ENCODE measurements around the gene PLPPR4.

PLPPR4 gene

GRCh38 chr1:99331083-99331482, 66.8 kb downstream of the PLPPR4 start:
- Histone ChIP-seq H3K9ac (ENCODE audit: low read depth in 1 of 2, low read length in 2 of 2) (no peak overlapping the region), H3K4me1 (ENCODE audit: control insufficient read depth in 1 of 2, insufficient read depth in 2 of 2, low read length in 2 of 2) (no peaks in the 10 kb centered on the region), H3K9me3 (ENCODE audit: control insufficient read depth in 1 of 2, low read length in 2 of 2) (no peaks in the 10 kb centered on the region), H3K27ac (ENCODE audit: low read depth, low read length) (no peak overlapping the region), H3K4me3 (ENCODE audit: low read depth in 1 of 2, low read length in 2 of 2) (no peak overlapping the region), H3K27me3 (ENCODE audit: control insufficient read depth in 1 of 2, insufficient read depth in 2 of 2, low read length in 2 of 2) (no peaks in the 10 kb centered on the region), H3K36me3 (ENCODE audit: control insufficient read depth in 1 of 2, insufficient read depth in 2 of 2, low read length in 2 of 2) (no peaks in the 10 kb centered on the region)

DNA sequence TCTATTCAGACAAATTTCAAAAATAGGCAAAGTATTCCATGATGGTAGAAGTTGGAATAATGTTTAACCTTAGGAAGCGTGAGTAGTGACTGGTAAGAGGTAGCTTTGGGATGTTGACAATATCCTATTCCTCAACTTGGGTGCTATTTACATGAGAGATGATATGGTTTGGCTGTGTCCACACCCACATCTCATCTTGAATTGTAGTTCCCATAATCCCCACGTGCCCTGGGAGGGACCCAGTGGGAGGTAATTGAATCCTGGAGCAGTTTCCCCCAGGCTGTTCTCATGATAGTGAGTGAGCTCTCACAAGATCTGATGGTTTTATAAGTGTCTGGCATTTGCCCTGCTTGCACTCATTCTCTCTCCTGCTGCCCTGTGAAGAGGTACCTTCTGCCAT, 67.3 kb downstream of the PLPPR4 start:
- Histone ChIP-seq H3K36me3 (ENCODE audit: control insufficient read depth in 1 of 2, insufficient read depth in 2 of 2, low read length in 2 of 2) (no peaks in the 10 kb centered on the region), H3K27ac (ENCODE audit: low read depth, low read length) (no peak overlapping the region), H3K27me3 (ENCODE audit: control insufficient read depth in 1 of 2, insufficient read depth in 2 of 2, low read length in 2 of 2) (no peaks in the 10 kb centered on the region), H3K9ac (ENCODE audit: low read depth in 1 of 2, low read length in 2 of 2) (no peak overlapping the region), H3K4me1 (ENCODE audit: control insufficient read depth in 1 of 2, insufficient read depth in 2 of 2, low read length in 2 of 2) (no peaks in the 10 kb centered on the region), H3K9me3 (ENCODE audit: control insufficient read depth in 1 of 2, low read length in 2 of 2) (no peaks in the 10 kb centered on the region), H3K4me3 (ENCODE audit: low read depth in 1 of 2, low read length in 2 of 2) (no peak overlapping the region)

- Histone ChIP-seq H3K27ac (ENCODE audit: low read depth, low read length) (no peak overlapping the region), H3K4me1 (ENCODE audit: control insufficient read depth in 1 of 2, insufficient read depth in 2 of 2, low read length in 2 of 2) (no peaks in the 10 kb centered on the region), H3K9me3 (ENCODE audit: control insufficient read depth in 1 of 2, low read length in 2 of 2) (no peaks in the 10 kb centered on the region), H3K4me3 (ENCODE audit: low read depth in 1 of 2, low read length in 2 of 2) (no peak overlapping the region), H3K9ac (ENCODE audit: low read depth in 1 of 2, low read length in 2 of 2) (no peak overlapping the region), H3K36me3 (ENCODE audit: control insufficient read depth in 1 of 2, insufficient read depth in 2 of 2, low read length in 2 of 2) (no peaks in the 10 kb centered on the region), H3K27me3 (ENCODE audit: control insufficient read depth in 1 of 2, insufficient read depth in 2 of 2, low read length in 2 of 2) (no peaks in the 10 kb centered on the region)
These were observed 68.3 kb downstream of the PLPPR4 start for GRCh38 chr1:99332561-99332960.

GRCh38 chr1:99334991-99335390, 70.7 kb downstream of the PLPPR4 start:
- H3K9ac ChIP-seq (ENCODE audit: low read depth in 1 of 2, low read length in 2 of 2): no peak overlapping the region
- no peaks in the 10 kb centered on the region for H3K36me3 ChIP-seq (ENCODE audit: control insufficient read depth in 1 of 2, insufficient read depth in 2 of 2, low read length in 2 of 2)
- no peaks in the 10 kb centered on the region for H3K9me3 ChIP-seq (ENCODE audit: control insufficient read depth in 1 of 2, low read length in 2 of 2)
- H3K4me3 ChIP-seq (ENCODE audit: low read depth in 1 of 2, low read length in 2 of 2): no peak overlapping the region
- no peaks in the 10 kb centered on the region for H3K27me3 ChIP-seq (ENCODE audit: control insufficient read depth in 1 of 2, insufficient read depth in 2 of 2, low read length in 2 of 2)
- no peak overlapping the region for H3K27ac ChIP-seq (ENCODE audit: low read depth, low read length)
- H3K4me1 ChIP-seq (ENCODE audit: control insufficient read depth in 1 of 2, insufficient read depth in 2 of 2, low read length in 2 of 2): no peaks in the 10 kb centered on the region

GRCh38 chr1:99347041-99347684, 82.9 kb downstream of the PLPPR4 start:
- Histone ChIP-seq H3K27me3 (ENCODE audit: control insufficient read depth in 1 of 2, insufficient read depth in 2 of 2, low read length in 2 of 2) (no peaks in the 10 kb centered on the region), H3K9ac (ENCODE audit: low read depth in 1 of 2, low read length in 2 of 2) (no peak overlapping the region), H3K4me1 (ENCODE audit: control insufficient read depth in 1 of 2, insufficient read depth in 2 of 2, low read length in 2 of 2) (no peaks in the 10 kb centered on the region), H3K4me3 (ENCODE audit: low read depth in 1 of 2, low read length in 2 of 2) (no peak overlapping the region), H3K9me3 (ENCODE audit: control insufficient read depth in 1 of 2, low read length in 2 of 2) (no peaks in the 10 kb centered on the region), H3K27ac (ENCODE audit: low read depth, low read length) (no peak overlapping the region), H3K36me3 (ENCODE audit: control insufficient read depth in 1 of 2, insufficient read depth in 2 of 2, low read length in 2 of 2) (no peaks in the 10 kb centered on the region)

DNA sequence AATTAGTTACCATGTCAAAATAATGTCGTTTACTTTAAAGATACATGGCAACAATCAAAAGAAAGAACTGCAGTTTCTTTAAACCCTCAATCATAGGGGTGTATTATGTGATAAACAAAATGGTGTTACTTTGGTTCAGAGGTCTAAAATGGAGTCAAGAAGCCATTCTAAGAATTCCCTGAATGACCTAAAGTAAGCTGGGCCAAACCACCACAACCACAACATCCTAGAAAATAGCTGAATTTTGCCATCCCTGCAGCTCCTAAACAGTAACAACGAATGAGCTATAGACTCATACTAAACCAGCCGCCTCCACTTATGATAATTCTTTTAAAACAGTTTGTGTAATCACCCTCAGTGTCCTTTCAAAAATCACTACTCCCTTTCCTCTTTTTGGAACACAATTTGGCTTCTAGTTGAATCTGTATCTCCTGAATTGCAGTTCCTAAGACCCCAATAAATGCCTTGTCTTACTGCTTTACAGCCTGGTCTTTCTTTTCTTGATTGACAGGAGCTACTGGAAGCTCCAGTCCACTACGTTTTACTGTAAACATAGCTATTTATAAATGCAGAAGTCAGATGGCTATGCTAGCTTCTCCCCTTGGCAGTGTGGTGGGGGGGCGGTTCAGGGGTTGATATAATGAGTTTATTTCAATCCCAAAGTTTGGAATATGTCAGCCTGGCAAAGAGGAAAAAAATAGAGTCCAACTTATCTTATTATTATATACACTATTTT, 84.3 kb downstream of the PLPPR4 start:
- H3K36me3 ChIP-seq (ENCODE audit: control insufficient read depth in 1 of 2, insufficient read depth in 2 of 2, low read length in 2 of 2): no peaks in the 10 kb centered on the region
- H3K4me1 ChIP-seq (ENCODE audit: control insufficient read depth in 1 of 2, insufficient read depth in 2 of 2, low read length in 2 of 2): no peaks in the 10 kb centered on the region
- no peak overlapping the region for H3K9ac ChIP-seq (ENCODE audit: low read depth in 1 of 2, low read length in 2 of 2)
- H3K27ac ChIP-seq (ENCODE audit: low read depth, low read length): no peak overlapping the region
- no peak overlapping the region for H3K4me3 ChIP-seq (ENCODE audit: low read depth in 1 of 2, low read length in 2 of 2)
- H3K9me3 ChIP-seq (ENCODE audit: control insufficient read depth in 1 of 2, low read length in 2 of 2): no peaks in the 10 kb centered on the region
- H3K27me3 ChIP-seq (ENCODE audit: control insufficient read depth in 1 of 2, insufficient read depth in 2 of 2, low read length in 2 of 2): no peaks in the 10 kb centered on the region

GRCh38 chr1:99352821-99353220, 88.5 kb downstream of the PLPPR4 start:
- Histone ChIP-seq H3K4me3 (ENCODE audit: low read depth in 1 of 2, low read length in 2 of 2) (no peak overlapping the region), H3K36me3 (ENCODE audit: control insufficient read depth in 1 of 2, insufficient read depth in 2 of 2, low read length in 2 of 2) (no peaks in the 10 kb centered on the region), H3K9me3 (ENCODE audit: control insufficient read depth in 1 of 2, low read length in 2 of 2) (no peaks in the 10 kb centered on the region), H3K27ac (ENCODE audit: low read depth, low read length) (no peak overlapping the region), H3K9ac (ENCODE audit: low read depth in 1 of 2, low read length in 2 of 2) (no peak overlapping the region), H3K4me1 (ENCODE audit: control insufficient read depth in 1 of 2, insufficient read depth in 2 of 2, low read length in 2 of 2) (no peaks in the 10 kb centered on the region), H3K27me3 (ENCODE audit: control insufficient read depth in 1 of 2, insufficient read depth in 2 of 2, low read length in 2 of 2) (no peaks in the 10 kb centered on the region)

GRCh38 chr1:99358770-99359169, 94.5 kb downstream of the PLPPR4 start:
- Histone ChIP-seq H3K4me3 (ENCODE audit: low read depth in 1 of 2, low read length in 2 of 2) (no peak overlapping the region), H3K9me3 (ENCODE audit: control insufficient read depth in 1 of 2, low read length in 2 of 2) (no peaks in the 10 kb centered on the region), H3K36me3 (ENCODE audit: control insufficient read depth in 1 of 2, insufficient read depth in 2 of 2, low read length in 2 of 2) (no peaks in the 10 kb centered on the region), H3K4me1 (ENCODE audit: control insufficient read depth in 1 of 2, insufficient read depth in 2 of 2, low read length in 2 of 2) (no peaks in the 10 kb centered on the region), H3K27ac (ENCODE audit: low read depth, low read length) (no peak overlapping the region), H3K27me3 (ENCODE audit: control insufficient read depth in 1 of 2, insufficient read depth in 2 of 2, low read length in 2 of 2) (no peaks in the 10 kb centered on the region), H3K9ac (ENCODE audit: low read depth in 1 of 2, low read length in 2 of 2) (no peak overlapping the region)
